Measurements from ENCODE around the gene SLC15A3.

Gene SLC15A3

GRCh38 chr11:60928563-60929001, 23.4 kb downstream of the SLC15A3 start:
- DNase-seq (ENCODE audit: low spot score) = no peak

- no peak for DNase-seq (ENCODE audit: low spot score)
These were observed 24.4 kb downstream of the SLC15A3 start for GRCh38 chr11:60927600-60927999.

GRCh38 chr11:60927061-60927592, 24.8 kb downstream of the SLC15A3 start:
- DNase-seq (ENCODE audit: low spot score) = no peak

- no peak for DNase-seq (ENCODE audit: low spot score)
These were observed 25.5 kb downstream of the SLC15A3 start for GRCh38 chr11:60926500-60926899.

- DNase-seq (ENCODE audit: low spot score) = no peak
These were observed 26.1 kb downstream of the SLC15A3 start for GRCh38 chr11:60925868-60926267.

GRCh38 chr11:60924906-60925853, 26.8 kb downstream of the SLC15A3 start:
- DNase-seq (ENCODE audit: low spot score) = peak; percentile 92

- DNase-seq (ENCODE audit: low spot score) = peak; percentile 100
These were observed 27.7 kb downstream of the SLC15A3 start, which contains the start of gene TMEM132A for GRCh38 chr11:60924110-60924905. Gene TMEM132A, plus strand, starts transcription at chr11:60924460. Its CDS starts 174 bp downstream, at chr11:60924634.

GRCh38 chr11:60923800-60924109, 28.2 kb downstream of the SLC15A3 start:
- no peak for DNase-seq (ENCODE audit: low spot score)

GRCh38 chr11:60923326-60923725, 28.6 kb downstream of the SLC15A3 start:
- no peak for DNase-seq (ENCODE audit: low spot score)

- no peak for DNase-seq (ENCODE audit: low spot score)
These were observed 29.1 kb downstream of the SLC15A3 start for GRCh38 chr11:60922906-60923305.

GRCh38 chr11:60921777-60922335, 30.1 kb downstream of the SLC15A3 start:
- DNase-seq (ENCODE audit: low spot score) = no peak

GRCh38 chr11:60921259-60921658, 30.7 kb downstream of the SLC15A3 start:
- DNase-seq (ENCODE audit: low spot score) = no peak

GRCh38 chr11:60919956-60920355, 32.0 kb downstream of the SLC15A3 start:
- no peak for DNase-seq (ENCODE audit: low spot score)

GRCh38 chr11:60919320-60919719, 32.7 kb downstream of the SLC15A3 start:
- no peak for DNase-seq (ENCODE audit: low spot score)

GRCh38 chr11:60918939-60919265, 33.1 kb downstream of the SLC15A3 start:
- no peak for DNase-seq (ENCODE audit: low spot score)

GRCh38 chr11:60918251-60918938, 33.6 kb downstream of the SLC15A3 start:
- no peak for DNase-seq (ENCODE audit: low spot score)

GRCh38 chr11:60917267-60917666, 34.7 kb downstream of the SLC15A3 start:
- no peak for DNase-seq (ENCODE audit: low spot score)

- no peak for DNase-seq (ENCODE audit: low spot score)
These were observed 35.2 kb downstream of the SLC15A3 start for GRCh38 chr11:60916669-60917206.

GRCh38 chr11:60915248-60915914, 36.6 kb downstream of the SLC15A3 start:
- no peak for DNase-seq (ENCODE audit: low spot score)

GRCh38 chr11:60914633-60915247, 37.2 kb downstream of the SLC15A3 start:
- DNase-seq (ENCODE audit: low spot score) = no peak
